H9 (cell line): Measurements from ENCODE around the gene GIT1. TPM values are rescaled to one million over a fixed set of nuclear protein-coding genes. Genes with fewer than 3 reads are reported as not detected.
A peak's percentile ranks its signal among the peaks of the same experiment; 100 is the strongest.

Experiments used
- DNase-seq: peaks from one replicate; pipeline ENCODE4 v3.0.0-alpha.2; 2017
- H2AFZ ChIP-seq: one replicate; pipeline ENCODE4 v1.6.1; 2013; ENCODE audit warnings: mild to moderate bottlenecking, low read length, control low read depth, moderate library complexity
- H2AK5ac ChIP-seq: 2 replicates; pipeline ENCODE4 v1.6.1; 2013; ENCODE audit warnings: low read length, control low read depth, mixed read lengths; ENCODE audit not compliant: insufficient read length
- H2BK120ac ChIP-seq: one replicate; pipeline ENCODE4 v1.6.1; 2013; ENCODE audit warnings: low read depth, mild to moderate bottlenecking, low read length, control low read depth, inconsistent platforms; ENCODE audit not compliant: poor library complexity, severe bottlenecking
- H2BK12ac ChIP-seq: 2 replicates; pipeline ENCODE4 v1.6.1; 2013; ENCODE audit warnings: low read length, control low read depth, mixed read lengths, low read depth; ENCODE audit not compliant: insufficient read length
- H2BK15ac ChIP-seq: 2 replicates; pipeline ENCODE4 v1.6.1; 2013; ENCODE audit warnings: low read depth, low read length, control low read depth
- H2BK20ac ChIP-seq: one replicate; pipeline ENCODE4 v1.6.1; 2013; ENCODE audit warnings: low read depth, mild to moderate bottlenecking, low read length, control low read depth, inconsistent platforms; ENCODE audit not compliant: poor library complexity, severe bottlenecking
- H2BK5ac ChIP-seq: 2 replicates; pipeline ENCODE4 v1.6.1; 2013; ENCODE audit warnings: low read length, control low read depth, mixed read lengths; ENCODE audit not compliant: insufficient read length
- H3K14ac ChIP-seq: 2 replicates; pipeline ENCODE4 v1.6.1; 2013; ENCODE audit warnings: low read length, control low read depth; ENCODE audit not compliant: insufficient read depth
- H3K18ac ChIP-seq: 2 replicates; pipeline ENCODE4 v1.6.1; 2013; ENCODE audit warnings: low read depth, mild to moderate bottlenecking, mixed read lengths, low read length, control low read depth; ENCODE audit not compliant: insufficient read length
- H3K23ac ChIP-seq: 2 replicates; pipeline ENCODE4 v1.6.1; 2013; ENCODE audit warnings: low read length, control low read depth, mixed read lengths, low read depth; ENCODE audit not compliant: insufficient read length
- H3K23me2 ChIP-seq: 2 replicates; pipeline ENCODE4 v1.6.1; 2013; ENCODE audit warnings: low read depth, mild to moderate bottlenecking, mixed read lengths, low read length, control low read depth; ENCODE audit not compliant: insufficient read length, poor library complexity, severe bottlenecking
- H3K27ac ChIP-seq: 2 replicates; pipeline ENCODE4 v1.5.1; 2013; ENCODE audit warnings: low read length, control low read depth, mixed read lengths, low read depth; ENCODE audit not compliant: insufficient read length
- H3K27me3 ChIP-seq: 2 replicates; pipeline ENCODE4 v1.6.1; 2013; ENCODE audit warnings: low read length, control low read depth, inconsistent platforms; ENCODE audit not compliant: insufficient read depth
- H3K4ac ChIP-seq: 2 replicates; pipeline ENCODE4 v1.6.1; 2013; ENCODE audit warnings: low read depth, mild to moderate bottlenecking, control low read depth, inconsistent platforms, low read length, moderate library complexity
- H3K4me1 ChIP-seq: 2 replicates; pipeline ENCODE4 v1.6.1; 2013; ENCODE audit warnings: low read length, control low read depth, inconsistent platforms; ENCODE audit not compliant: insufficient read depth
- H3K4me2 ChIP-seq: 2 replicates; pipeline ENCODE4 v1.6.1; 2013; ENCODE audit warnings: low read length, control low read depth, mixed read lengths; ENCODE audit not compliant: insufficient read length, insufficient read depth
- H3K56ac ChIP-seq: 2 replicates; pipeline ENCODE4 v1.6.1; 2013; ENCODE audit warnings: low read depth, mild to moderate bottlenecking, mixed read lengths, low read length, control low read depth; ENCODE audit not compliant: insufficient read length
- H3K79me1 ChIP-seq: 2 replicates; pipeline ENCODE4 v1.6.1; 2013; ENCODE audit warnings: low read depth, mild to moderate bottlenecking, moderate library complexity, low read length, control low read depth, inconsistent platforms; ENCODE audit not compliant: insufficient read depth, poor library complexity, severe bottlenecking
- H3K79me2 ChIP-seq: 2 replicates; pipeline ENCODE4 v1.6.1; 2013; ENCODE audit warnings: low read length, control low read depth, inconsistent platforms; ENCODE audit not compliant: insufficient read depth
- H3K9ac ChIP-seq: 2 replicates; pipeline ENCODE4 v1.6.1; 2013; ENCODE audit warnings: low read length, control low read depth, mixed read lengths; ENCODE audit not compliant: insufficient read length; ENCODE audit errors: extremely low read depth
- H3K9me3 ChIP-seq: one replicate; pipeline ENCODE4 v1.6.1; 2013; ENCODE audit warnings: low read depth, low read length, inconsistent platforms; ENCODE audit not compliant: control insufficient read depth
- H3T11ph ChIP-seq: one replicate; pipeline ENCODE4 v1.6.1; 2013; ENCODE audit warnings: mild to moderate bottlenecking, low read length, control low read depth, inconsistent platforms
- H4K20me1 ChIP-seq: one replicate; pipeline ENCODE4 v1.6.1; 2013; ENCODE audit not compliant: control insufficient read depth, insufficient read length, insufficient read depth
- H4K5ac ChIP-seq: 2 replicates; pipeline ENCODE4 v1.6.1; 2013; ENCODE audit warnings: low read depth, mild to moderate bottlenecking, mixed read lengths, low read length, control low read depth; ENCODE audit not compliant: insufficient read length
- H4K8ac ChIP-seq: replicated peaks from 2 replicates; pipeline ENCODE4 v1.6.1; 2013; ENCODE audit warnings: low read length, control low read depth, mixed read lengths, low read depth; ENCODE audit not compliant: insufficient read length
- H4K91ac ChIP-seq: 2 replicates; pipeline ENCODE4 v1.6.1; 2013; ENCODE audit warnings: low read depth, mild to moderate bottlenecking, moderate library complexity, mixed read lengths, low read length, control low read depth; ENCODE audit not compliant: insufficient read length
- H3K27ac Mint-ChIP-seq, 3 experiments: 2 replicates in 2 of 3; 3 replicates in 1 of 3; pipeline ENCODE4 v1.8.0; 2020 to 2021; ENCODE audit warnings: mixed read lengths in 3 of 3, mild to moderate bottlenecking in 1 of 3, moderate library complexity in 1 of 3
- H3K27me3 Mint-ChIP-seq: 2 replicates; pipeline ENCODE4 v1.8.0; 2021; ENCODE audit warnings: low read depth, mild to moderate bottlenecking, moderate library complexity, mixed read lengths
- H3K36me3 Mint-ChIP-seq, 3 experiments: 2 replicates in 2 of 3; 3 replicates in 1 of 3; pipeline ENCODE4 v1.8.0; 2020 to 2021; ENCODE audit warnings: low read depth in 3 of 3, mixed read lengths in 3 of 3; ENCODE audit not compliant: insufficient read depth in 1 of 3
- H3K4me1 Mint-ChIP-seq, 2 experiments: 2 replicates each; pipeline ENCODE4 v1.8.0; 2020; ENCODE audit warnings: mixed read lengths in 2 of 2
- H3K4me3 Mint-ChIP-seq, 2 experiments: 2 replicates in 1 of 2; 3 replicates in 1 of 2; pipeline ENCODE4 v1.8.0; 2020 to 2021; ENCODE audit warnings: mild to moderate bottlenecking in 2 of 2, mixed read lengths in 2 of 2, moderate library complexity in 1 of 2
- H3K9me3 Mint-ChIP-seq, 2 experiments: 2 replicates in 1 of 2; 3 replicates in 1 of 2; pipeline ENCODE4 v1.8.0; 2020; ENCODE audit warnings: mild to moderate bottlenecking in 2 of 2, mixed read lengths in 2 of 2, moderate library complexity in 1 of 2
- total RNA-seq: library from RNA; stranded (reverse); gene quantifications from 2 replicates; pipeline ENCODE4 v1.2.1, GENCODE V29; 2021
- TF ChIP-seq, protein P1 (sequence below): fragments of 200-600 bp; sonication (generic); conservative IDR thresholded peaks from 3 replicates; pipeline ENCODE4 v1.8.0; 2021; ENCODE audit warnings: antibody characterized with exemption, mild to moderate bottlenecking

The GIT1 gene
- total RNA-seq, 1 experiment from 2014 or later = 47.4 TPM

DNA sequence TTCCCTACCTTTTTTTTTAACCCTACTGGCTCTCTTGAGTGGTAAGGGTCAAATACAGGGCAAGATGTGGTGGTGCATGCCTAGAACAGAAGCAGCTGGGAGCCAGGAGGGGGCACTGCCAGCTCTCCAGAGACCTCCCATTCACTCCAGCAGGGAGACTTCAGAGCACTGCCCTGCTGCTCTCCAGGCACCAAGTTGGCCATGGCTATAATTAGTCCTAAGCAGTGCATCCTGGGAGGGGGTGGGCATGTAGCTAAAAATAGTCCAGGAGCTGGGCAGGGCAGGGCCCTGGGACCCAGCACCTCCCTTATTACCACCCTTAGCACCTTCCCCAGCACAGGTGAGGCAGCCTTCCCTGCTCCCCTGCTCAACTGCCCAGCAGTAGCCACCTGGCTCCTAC, 29.8 kb upstream of the GIT1 start:
- H2BK20ac ChIP-seq = no peak overlapping the region
- H3K27ac ChIP-seq = no peak overlapping the region
- Mint-ChIP-seq H3K9me3 (no peaks in the 10 kb centered on the region), H3K27ac (no peak overlapping the region), H3K36me3 (no peaks in the 10 kb centered on the region; a peak in 1 of 7 replicates), H3K27me3 (peaks cover 88% of the 10 kb centered on the region), H3K4me3 (no peak overlapping the region), H3K4me1 (peaks cover 45 to 75% of the 10 kb centered on the region in 2 experiments)
- H2AFZ ChIP-seq = no peak overlapping the region
- H2BK12ac ChIP-seq = no peak overlapping the region
- H3K27me3 ChIP-seq = peaks cover 11% of the 10 kb centered on the region
- H4K20me1 ChIP-seq = no peaks in the 10 kb centered on the region
- no peak overlapping the region for H3K18ac ChIP-seq
- H3K23me2 ChIP-seq = peaks cover 20% of the 10 kb centered on the region
- H4K5ac ChIP-seq = no peak overlapping the region
- no peak overlapping the region for H3K9ac ChIP-seq
- H2BK5ac ChIP-seq = no peak overlapping the region
- no peak overlapping the region for H4K91ac ChIP-seq
- no peak overlapping the region for H2BK15ac ChIP-seq
- DNase-seq = peak; percentile 81
- no peaks in the 10 kb centered on the region for H3K9me3 ChIP-seq
- H3K4me1 ChIP-seq = peaks cover 5% of the 10 kb centered on the region; the same call in 1 of the 2 replicates
- no peak overlapping the region for H3K4ac ChIP-seq
- no peak overlapping the region for H3K56ac ChIP-seq
- H2AK5ac ChIP-seq = no peak overlapping the region
- no peak overlapping the region for H2BK120ac ChIP-seq
- no peak overlapping the region for H3K4me2 ChIP-seq
- TF ChIP-seq, protein P1, sequence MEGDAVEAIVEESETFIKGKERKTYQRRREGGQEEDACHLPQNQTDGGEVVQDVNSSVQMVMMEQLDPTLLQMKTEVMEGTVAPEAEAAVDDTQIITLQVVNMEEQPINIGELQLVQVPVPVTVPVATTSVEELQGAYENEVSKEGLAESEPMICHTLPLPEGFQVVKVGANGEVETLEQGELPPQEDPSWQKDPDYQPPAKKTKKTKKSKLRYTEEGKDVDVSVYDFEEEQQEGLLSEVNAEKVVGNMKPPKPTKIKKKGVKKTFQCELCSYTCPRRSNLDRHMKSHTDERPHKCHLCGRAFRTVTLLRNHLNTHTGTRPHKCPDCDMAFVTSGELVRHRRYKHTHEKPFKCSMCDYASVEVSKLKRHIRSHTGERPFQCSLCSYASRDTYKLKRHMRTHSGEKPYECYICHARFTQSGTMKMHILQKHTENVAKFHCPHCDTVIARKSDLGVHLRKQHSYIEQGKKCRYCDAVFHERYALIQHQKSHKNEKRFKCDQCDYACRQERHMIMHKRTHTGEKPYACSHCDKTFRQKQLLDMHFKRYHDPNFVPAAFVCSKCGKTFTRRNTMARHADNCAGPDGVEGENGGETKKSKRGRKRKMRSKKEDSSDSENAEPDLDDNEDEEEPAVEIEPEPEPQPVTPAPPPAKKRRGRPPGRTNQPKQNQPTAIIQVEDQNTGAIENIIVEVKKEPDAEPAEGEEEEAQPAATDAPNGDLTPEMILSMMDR = peak; percentile 56
- no peak overlapping the region for H3T11ph ChIP-seq
- H3K23ac ChIP-seq = no peak overlapping the region
- H3K79me2 ChIP-seq = no peaks in the 10 kb centered on the region
- no peaks in the 10 kb centered on the region for H3K79me1 ChIP-seq
- no peak overlapping the region for H3K14ac ChIP-seq
- no peak overlapping the region for H4K8ac ChIP-seq
